Suppressor macrophage treated with lipopolysaccharide for 1 hour (primary cell): Measurements from ENCODE around the gene NIPAL4.

Source experiments
- DNase-seq, 3 donors: peaks; one replicate each; pipeline ENCODE4 v3.0.0-alpha.2; 2020 to 2022

Gene NIPAL4

GRCh38 chr5:157486221-157486681 is 26.2 kb downstream of the NIPAL4 start:
- no peak for DNase-seq

- no peak for DNase-seq
Measured at GRCh38 chr5:157486861-157487260, 26.8 kb downstream of the NIPAL4 start.

- DNase-seq, result no peak
Measured at GRCh38 chr5:157487358-157487757, 27.3 kb downstream of the NIPAL4 start.

GRCh38 chr5:157491471-157491995 is 31.5 kb downstream of the NIPAL4 start:
- DNase-seq, result no peak

GRCh38 chr5:157492886-157493285 is 32.9 kb downstream of the NIPAL4 start:
- DNase-seq, result no peak

- DNase-seq, result peak; percentile 88 to 92 (median 88)
Measured at GRCh38 chr5:157494178-157494832, 34.3 kb downstream of the NIPAL4 start.

GRCh38 chr5:157496864-157497263 is 36.9 kb downstream of the NIPAL4 start:
- DNase-seq, result no peak

- no peak for DNase-seq
Measured at GRCh38 chr5:157497875-157498611, 38.0 kb downstream of the NIPAL4 start.

- DNase-seq, result peak; percentile 54 to 72 (median 59)
Measured at GRCh38 chr5:157502143-157502647, 42.2 kb downstream of the NIPAL4 start.

GRCh38 chr5:157504053-157504452 is 44.0 kb downstream of the NIPAL4 start:
- no peak for DNase-seq

- no peak for DNase-seq
Measured at GRCh38 chr5:157505496-157505895, 45.5 kb downstream of the NIPAL4 start.

- DNase-seq, result no peak
Measured at GRCh38 chr5:157506066-157506590, 46.1 kb downstream of the NIPAL4 start.

GRCh38 chr5:157506981-157507780 is 47.2 kb downstream of the NIPAL4 start:
- DNase-seq, result no peak

- no peak for DNase-seq
Measured at GRCh38 chr5:157509093-157509492, 49.1 kb downstream of the NIPAL4 start.

GRCh38 chr5:157509587-157509986 is 49.6 kb downstream of the NIPAL4 start:
- DNase-seq, result no peak

GRCh38 chr5:157510682-157511081 is 50.7 kb downstream of the NIPAL4 start:
- no peak for DNase-seq

GRCh38 chr5:157511651-157512644 is 51.9 kb downstream of the NIPAL4 start:
- DNase-seq, result peak; percentile 91 to 92 (median 91)

- no peak for DNase-seq
Measured at GRCh38 chr5:157513182-157513581, 53.2 kb downstream of the NIPAL4 start.

GRCh38 chr5:157514974-157515373 is 55.0 kb downstream of the NIPAL4 start:
- DNase-seq, result no peak

- DNase-seq, result peak; percentile 65 to 71 (median 68)
Measured at GRCh38 chr5:157516006-157516405, 56.0 kb downstream of the NIPAL4 start.

- DNase-seq, result peak; percentile 29 to 37 (median 34)
Measured at GRCh38 chr5:157516626-157517325, 56.8 kb downstream of the NIPAL4 start.
